G401.6 (cell line): ENCODE data around the gene MMADHC.
"Not testable (repeated sequence)": the region's sequence is repeated elsewhere in the genome, so short reads cannot be mapped to it uniquely, and the experiment has no call there.

Experiments used
- FAIRE-seq: peaks from 2 replicates; lab custom pipeline; 2012; peaks lifted over from hg19 to GRCh38; lab: Jason Lieb, UNC

The MMADHC gene

GRCh38 chr2:149594411-149594810 is 6.8 kb upstream of the MMADHC start:
- FAIRE-seq: no peak

- no peak for FAIRE-seq
Measured at GRCh38 chr2:149587950-149588487, 444 bp upstream of the MMADHC start.

- FAIRE-seq: peak; percentile 23
Measured at GRCh38 chr2:149586898-149587219, 716 bp downstream of the MMADHC start.

- no peak for FAIRE-seq
Measured at GRCh38 chr2:149586063-149586462, 1.5 kb downstream of the MMADHC start.

- peak; percentile 93 for FAIRE-seq
Measured at GRCh38 chr2:149585166-149585885, 2.2 kb downstream of the MMADHC start.

DNA sequence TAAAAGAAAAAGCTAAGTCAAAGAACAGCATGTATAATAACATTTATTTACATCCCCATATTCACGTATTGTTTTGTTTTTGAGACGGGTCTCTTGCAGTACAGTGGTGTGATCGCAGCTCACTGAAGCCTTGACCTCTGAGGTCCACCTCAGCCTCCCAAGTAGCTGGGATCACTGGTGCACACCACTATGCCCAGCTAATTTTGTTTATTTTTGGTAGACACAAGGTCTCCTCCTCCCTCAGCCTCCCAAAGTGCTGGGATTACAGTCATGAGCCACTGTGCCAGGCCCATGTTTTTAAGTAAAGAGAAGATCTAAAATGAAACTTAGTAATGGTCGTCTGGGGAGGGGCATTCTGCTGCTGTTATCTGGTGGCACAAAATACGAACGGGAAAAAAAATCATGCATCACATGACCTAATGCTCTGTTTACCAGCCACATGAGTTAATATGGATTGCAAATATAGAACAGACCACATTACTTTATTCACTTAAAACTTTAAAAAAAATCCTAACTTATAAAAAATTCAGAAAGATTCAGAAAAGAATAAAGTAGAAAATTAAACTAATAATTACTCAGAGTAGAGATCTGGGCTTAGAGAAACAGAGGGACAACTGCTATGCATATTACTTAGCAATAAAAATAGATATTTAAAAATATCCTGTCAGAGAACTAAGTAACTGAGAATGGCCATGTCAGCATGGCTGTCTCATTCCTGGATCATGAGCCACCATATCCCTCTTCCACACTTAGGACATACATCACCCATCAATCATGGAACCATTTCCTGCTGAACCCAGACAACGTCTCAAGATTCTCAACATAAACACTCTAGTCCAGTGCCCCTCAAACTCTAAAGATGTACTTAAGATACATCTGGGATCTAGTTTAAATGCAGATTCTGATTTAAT is 7.3 kb downstream of the MMADHC start:
- FAIRE-seq: peak; percentile 77

DNA sequence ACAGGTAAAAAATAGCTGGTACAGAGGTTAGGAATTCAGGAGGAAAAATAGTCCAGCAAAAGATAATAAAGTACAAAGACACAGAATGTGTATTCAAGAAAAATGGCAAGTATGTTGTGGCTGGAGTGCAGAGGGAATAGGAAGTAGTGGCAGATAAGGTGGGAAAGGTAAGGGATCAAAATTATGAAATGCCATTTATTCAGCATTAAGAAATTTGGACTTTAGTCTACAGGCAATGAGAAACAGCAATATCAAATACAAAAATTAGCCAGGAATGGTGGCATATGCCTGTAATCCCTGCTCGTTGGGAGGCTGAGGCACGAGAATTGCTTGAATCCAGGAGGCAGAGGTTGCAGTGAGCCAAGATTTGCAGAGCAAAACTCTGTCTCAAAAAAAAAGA is 10.3 kb downstream of the MMADHC start:
- FAIRE-seq: no peak

DNA sequence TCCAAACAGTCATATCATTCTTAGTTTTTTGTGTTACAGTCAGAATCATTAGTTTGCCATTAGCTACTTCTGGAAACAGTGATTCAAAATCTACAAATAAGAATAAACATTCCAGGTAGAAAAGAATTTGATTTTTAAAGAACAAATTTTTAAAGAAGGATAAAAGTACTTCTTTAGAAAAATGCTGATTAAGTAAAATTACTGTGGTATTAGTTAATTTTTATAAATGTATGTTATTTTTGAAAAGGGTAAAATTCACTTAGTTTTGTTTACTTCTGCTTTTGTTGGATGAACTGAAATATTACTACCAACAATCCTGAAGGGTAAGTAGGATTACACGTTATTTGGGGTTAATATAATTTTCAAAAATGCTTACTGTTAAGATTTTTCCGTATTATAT is 11.8 kb downstream of the MMADHC start:
- peak; percentile 88 for FAIRE-seq

DNA sequence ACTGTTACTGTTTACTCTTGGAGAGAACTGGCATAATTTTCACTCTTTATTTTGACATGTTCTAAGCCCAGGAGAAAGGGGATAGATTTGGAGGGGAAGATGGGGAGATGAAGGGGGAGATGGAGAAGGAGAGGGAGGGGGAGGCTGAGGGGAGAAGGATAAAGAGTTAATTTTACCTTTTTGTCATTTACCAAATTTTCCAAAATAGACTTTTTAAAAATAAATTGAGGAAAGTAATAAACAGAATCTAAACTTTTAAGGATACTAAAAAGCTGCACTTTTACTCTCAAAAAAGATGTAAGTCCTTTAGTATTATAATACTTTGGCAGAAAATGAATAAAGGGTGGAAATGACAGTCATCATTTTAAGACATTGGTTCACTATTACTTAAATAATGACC is 12.3 kb downstream of the MMADHC start:
- FAIRE-seq: no peak

DNA sequence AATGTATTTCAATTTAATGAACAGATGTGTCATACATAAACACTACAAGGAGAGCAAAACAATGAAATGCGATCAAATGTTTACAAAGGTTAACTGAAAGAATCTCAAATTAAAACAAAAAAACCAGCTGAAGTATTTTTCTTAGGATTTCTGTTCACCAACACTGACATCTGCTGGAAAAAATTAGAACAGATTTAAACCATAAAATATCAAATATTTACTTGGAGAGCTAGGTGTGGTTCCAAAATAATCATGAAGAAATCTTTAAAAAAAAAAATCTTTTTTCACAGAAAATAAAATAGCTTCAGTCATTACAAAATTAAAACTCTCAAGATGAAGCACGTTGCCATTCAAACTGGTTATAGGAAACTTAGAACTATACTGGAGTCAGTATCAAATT is 13.8 kb downstream of the MMADHC start:
- peak; percentile 95 for FAIRE-seq

- FAIRE-seq: no peak
Measured at GRCh38 chr2:149572102-149572953, 15.2 kb downstream of the MMADHC start.

- no peak for FAIRE-seq
Measured at GRCh38 chr2:149568138-149568537, 19.4 kb downstream of the MMADHC start.

- no peak for FAIRE-seq
Measured at GRCh38 chr2:149566652-149567051, 20.9 kb downstream of the MMADHC start.

DNA sequence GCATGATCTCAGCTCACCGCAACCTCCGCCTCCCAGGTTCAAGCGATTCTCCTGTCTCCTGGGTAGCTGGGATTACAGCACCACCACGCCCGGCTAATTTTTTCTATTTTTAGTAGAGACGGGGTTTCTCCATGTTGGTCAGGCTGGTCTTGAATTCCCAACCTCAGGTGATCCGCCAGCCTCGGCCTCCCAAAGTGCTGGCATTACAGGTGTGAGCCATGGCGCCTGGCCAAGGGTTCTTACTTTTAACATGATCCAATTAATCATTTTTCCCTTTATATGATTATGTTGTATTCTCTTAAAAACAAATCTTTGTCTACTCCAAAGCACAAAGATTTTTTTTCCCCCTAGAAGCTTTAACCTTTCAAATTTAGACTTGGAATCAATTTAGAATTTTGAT is 21.9 kb downstream of the MMADHC start:
- not testable (repeated sequence) for FAIRE-seq

DNA sequence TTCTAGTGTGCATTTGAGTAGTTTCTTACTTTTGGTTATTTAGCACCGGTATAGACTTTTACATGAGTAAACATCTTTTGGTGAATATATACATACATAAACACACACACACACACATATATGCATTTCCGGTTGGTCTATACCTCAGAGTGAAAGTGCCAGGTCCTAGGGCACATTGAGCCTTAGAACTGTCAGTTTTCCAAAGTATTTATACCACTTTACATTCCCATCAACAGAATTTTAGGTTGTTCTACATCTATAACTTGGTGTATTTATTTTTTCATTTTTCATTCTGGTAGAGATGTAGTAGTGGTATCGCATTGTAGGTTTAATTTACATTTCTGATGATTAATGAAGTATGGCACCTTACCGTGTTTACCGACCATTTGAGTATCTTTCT is 22.6 kb downstream of the MMADHC start:
- FAIRE-seq: no peak

DNA sequence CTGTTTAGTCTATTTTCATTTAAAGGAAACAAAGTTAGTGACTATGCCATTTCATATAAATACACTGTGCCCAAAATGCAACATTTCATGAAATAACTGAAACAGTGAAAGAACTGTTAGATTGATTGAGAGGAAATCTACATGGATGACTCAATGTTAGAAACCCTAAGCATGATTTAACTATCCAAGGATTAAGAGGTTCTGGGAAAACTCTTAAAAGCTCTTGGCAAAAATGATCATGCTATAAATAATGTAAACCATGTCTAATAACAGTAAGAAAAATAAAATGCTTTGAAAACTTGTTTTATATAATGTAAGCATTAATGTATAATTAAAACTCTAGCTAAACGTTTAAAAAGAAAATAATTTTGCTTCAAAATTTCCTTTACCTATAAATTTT is 23.5 kb downstream of the MMADHC start:
- peak; percentile 94 for FAIRE-seq

GRCh38 chr2:149562324-149562723 is 25.3 kb downstream of the MMADHC start:
- no peak for FAIRE-seq

GRCh38 chr2:149561309-149561926 is 26.2 kb downstream of the MMADHC start:
- peak; percentile 98 for FAIRE-seq

GRCh38 chr2:149559341-149560068 is 28.1 kb downstream of the MMADHC start:
- no peak for FAIRE-seq

DNA sequence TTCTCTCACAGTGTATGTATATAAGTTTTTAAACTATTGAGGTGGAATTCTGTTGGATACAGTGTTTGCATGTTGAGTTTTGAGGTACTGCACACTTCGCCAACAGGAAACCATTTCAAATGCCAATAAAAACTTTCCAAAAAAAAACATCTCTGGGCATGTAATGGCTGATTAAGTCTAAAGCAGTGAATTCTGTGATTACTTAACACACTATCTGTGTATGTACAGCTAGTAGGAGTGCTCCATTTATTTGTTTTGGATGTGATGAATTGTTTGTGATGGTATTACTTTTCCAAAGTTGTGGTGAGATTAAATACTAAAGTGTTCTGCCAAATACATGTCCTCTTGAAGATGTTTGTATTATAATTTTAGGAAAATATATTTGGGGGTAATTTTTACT is 31.1 kb downstream of the MMADHC start:
- FAIRE-seq: no peak

GRCh38 chr2:149552830-149553229 is 34.7 kb downstream of the MMADHC start:
- FAIRE-seq: no peak
